Posterior cingulate gyrus (tissue), 11 donors: Measurements from ENCODE around the gene STOML1.

ENCODE experiments used
- DNase-seq, 10 donors: peaks; one replicate each; pipeline versions ENCODE4 v3.0.0 to v3.0.0-alpha.2; 2020 to 2021; ENCODE audit warnings: mixed read lengths in 3 of 10
- intact Hi-C: fragments of 100-400 bp; cut with DNase I; formaldehyde crosslinking; loops from one replicate; pipeline ENCODE4 v1.15.1; 2023

STOML1 gene

DNA sequence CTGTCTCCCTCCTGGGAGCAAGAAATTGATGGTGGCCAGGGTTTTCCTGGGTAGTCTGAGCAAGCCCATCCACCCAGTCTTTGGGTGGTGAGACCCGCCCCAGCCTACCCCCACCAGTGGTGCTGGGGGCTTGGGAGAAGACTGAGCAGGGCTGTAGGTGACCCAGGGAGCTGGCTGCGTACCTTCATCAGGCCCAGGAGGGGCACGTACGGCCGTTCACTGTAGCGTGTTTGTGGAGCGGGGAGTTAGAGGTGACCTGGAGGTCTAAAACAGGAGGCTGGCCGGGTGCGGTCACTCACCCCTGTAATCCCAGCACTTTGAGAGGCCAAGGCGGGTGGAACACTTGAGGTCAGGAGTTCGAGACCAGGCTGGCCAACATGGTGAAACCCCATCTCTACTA is 54.4 kb downstream of the STOML1 start:
- peak in 3 of 10 donors; percentile 17 to 59 (median 36) for DNase-seq
- intact Hi-C loops: no loop called here

DNA sequence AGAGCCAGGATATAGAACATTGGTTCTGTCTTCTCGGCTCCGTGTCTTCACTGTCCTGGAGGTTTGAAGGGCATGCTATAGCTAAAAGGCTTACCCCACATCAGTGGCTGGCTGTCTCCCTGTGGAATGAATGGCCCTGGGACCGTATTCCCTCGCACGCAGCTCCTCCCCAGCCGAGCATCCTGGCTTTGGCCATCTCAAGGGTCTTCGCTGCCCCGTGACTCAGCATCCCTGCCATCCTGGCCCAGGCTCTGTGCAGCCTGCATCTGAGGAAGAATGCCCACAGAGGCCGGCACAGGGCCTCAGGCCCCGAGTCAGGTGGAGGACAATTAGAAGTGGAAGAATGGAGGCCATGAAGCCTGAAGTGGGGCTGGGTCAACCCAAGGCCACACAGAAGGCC is 54.8 kb downstream of the STOML1 start:
- intact Hi-C loops: no loop called here

DNA sequence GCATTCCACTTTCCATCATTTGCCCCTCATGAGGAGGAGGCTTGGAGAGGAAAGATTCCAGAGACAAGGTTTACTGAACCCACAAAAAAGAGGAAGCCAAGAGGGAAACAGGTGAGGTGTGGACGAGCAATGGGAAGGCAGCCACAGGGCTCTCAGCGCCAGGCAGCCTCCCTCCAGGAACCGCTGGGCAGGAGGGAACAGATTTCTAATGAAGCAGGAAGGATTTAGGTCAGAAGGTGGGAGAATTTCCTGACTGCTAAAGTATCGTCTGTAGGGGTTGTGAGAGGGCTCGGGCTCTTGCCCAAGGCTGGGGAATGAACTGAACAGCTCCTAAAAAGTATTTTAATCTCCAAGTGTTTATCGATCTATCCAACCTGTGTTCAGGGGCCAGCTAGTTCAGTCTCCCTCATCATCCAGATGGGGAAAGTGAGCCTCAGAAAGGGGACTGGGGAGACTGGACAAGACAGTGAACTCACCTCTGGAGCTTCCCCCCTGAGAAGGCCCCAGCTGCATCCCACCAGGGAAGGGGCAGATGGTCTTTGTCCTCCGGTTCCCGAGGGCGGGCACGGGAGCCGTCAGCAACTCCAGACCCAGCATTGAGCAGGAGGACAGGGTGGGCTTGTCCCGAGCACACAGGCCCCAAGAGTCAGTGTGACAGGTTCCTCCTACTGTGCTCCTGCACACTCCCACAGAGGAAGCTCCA is 55.4 kb downstream of the STOML1 start:
- intact Hi-C loops: no loop called here
- peak in 3 of 10 donors; percentile 6 to 57 (median 36) for DNase-seq

More for the DNA sequence above, 54.8 kb downstream of the STOML1 start:
- DNase-seq: peak in 3 of 10 donors; percentile 7 to 51 (median 29)

DNA sequence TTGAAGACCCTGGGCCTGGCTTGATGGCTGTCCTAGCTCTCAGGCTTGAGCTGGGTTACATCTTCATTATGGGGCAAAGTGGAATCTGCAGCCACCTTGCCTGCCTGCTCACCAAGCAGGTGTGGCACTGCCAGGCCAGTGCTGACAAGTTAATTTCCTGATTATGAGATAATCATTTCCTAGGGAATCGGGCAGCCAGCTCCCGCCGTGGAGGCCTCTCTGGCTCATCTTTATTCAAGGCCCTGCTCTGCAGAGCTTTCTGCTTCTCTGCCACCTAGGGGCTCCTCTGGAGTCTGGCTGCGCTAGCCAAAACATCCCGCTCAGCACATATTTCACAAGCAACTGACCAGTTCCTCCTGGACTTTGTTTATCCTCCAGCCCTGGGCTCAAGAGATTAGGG is 55.9 kb downstream of the STOML1 start:
- peak in 3 of 10 donors; percentile 52 to 73 (median 62) for DNase-seq
- intact Hi-C loops: no loop called here

DNA sequence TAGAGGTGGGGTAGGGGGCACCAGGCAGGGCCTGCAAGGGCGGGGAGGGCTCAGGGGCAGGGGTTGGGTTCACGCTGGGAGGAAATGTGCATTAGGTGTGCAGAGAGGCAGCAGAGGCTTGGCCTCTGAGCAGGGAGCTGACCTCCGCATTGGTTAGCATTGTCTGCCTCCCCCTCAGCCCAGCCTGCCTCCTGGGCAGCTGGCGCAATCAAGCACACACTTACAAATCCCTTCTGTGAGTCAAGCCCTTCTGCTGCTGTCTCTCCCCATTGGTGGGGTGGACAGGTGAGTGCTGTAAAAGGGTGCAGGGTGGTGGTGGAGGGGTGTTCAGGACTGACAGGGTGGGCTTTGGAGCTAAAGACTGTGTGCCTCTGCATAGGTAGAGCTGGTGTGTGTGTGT is 56.5 kb downstream of the STOML1 start:
- peak in 3 of 10 donors; percentile 15 to 45 (median 39) for DNase-seq
- intact Hi-C loops: no loop called here

DNA sequence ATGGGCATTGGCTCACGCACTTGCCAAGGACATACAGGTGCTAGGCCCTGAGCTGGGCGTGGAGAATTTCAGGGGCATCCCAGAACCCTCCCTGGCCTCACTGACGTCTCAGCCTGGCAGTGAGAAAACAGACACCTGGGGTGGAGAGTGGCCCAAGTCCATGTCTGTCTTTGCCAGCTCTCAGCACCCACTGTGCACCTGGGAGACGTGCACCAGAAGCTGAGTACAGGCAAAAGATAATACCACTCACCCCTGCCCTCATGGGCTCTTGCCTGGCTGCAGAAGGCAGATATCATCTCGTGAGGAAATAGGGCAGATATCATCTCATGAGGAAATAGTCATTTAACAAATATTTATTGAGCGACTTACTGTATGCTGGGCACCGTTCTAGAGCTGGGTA is 57.8 kb downstream of the STOML1 start:
- intact Hi-C loops: no loop called here
- DNase-seq: peak in 2 of 10 donors; percentile 4 to 34

DNA sequence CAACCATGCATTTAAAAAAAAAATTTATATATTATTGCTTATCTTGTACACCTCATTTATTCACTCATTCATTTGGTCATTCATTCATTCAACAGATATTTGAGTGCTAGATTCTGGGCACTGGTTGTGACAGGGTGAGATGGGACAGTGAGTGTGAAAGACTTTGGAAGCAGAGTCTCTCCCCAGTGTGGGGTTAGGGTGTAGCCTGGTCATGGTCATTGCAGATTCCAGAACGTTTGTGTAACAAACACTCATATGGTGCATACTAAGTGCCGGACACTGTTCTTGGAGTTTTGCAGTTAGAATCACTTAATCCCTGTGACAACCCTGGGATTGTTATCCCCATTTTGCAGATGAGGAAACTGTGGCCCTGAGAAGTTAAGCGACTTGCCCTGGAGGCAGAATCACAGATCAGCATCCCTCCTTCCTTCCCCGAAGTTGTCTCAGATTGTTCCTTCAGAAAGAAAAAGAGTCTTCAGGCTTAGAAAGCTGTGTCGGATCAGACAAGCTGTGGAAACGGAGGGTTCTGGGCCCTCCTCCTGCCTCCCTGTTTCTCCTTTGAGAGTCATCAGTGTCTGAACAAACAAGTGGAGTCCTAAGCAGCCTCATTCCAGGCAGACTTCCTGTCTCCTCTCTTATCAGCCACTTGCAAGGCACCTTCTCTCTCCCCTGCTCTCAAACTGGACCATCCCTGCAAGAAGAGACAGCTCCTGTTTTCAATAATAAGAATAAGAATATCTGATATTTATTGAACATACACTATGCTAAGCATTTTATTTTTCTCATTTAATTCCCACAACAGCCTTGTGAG is 59.5 kb downstream of the STOML1 start:
- peak in 2 of 10 donors; percentile 29 to 30 for DNase-seq
- intact Hi-C loops: no loop called here

DNA sequence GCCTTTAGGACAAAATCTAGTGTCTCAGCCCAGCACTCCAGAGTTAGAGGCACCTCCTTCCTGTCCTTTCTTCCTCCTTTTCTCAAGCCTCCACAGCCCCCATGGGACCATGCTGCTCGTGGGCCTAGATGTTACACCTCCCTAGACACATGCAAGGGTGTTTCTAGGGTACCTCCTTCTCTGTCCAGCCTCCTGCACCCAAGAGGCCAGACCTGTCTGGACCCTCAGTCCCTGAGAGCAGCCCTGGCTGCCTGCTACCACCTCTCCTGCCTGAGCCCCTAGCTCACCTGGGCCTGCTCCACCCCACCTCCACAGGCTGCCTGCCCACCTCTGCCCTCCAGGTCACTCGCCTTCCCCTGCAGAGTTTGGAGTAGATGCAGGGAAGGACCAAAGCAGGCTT is 60.7 kb downstream of the STOML1 start:
- intact Hi-C loops: no loop called here
- peak in 1 of 10 donors; percentile 64 for DNase-seq

DNA sequence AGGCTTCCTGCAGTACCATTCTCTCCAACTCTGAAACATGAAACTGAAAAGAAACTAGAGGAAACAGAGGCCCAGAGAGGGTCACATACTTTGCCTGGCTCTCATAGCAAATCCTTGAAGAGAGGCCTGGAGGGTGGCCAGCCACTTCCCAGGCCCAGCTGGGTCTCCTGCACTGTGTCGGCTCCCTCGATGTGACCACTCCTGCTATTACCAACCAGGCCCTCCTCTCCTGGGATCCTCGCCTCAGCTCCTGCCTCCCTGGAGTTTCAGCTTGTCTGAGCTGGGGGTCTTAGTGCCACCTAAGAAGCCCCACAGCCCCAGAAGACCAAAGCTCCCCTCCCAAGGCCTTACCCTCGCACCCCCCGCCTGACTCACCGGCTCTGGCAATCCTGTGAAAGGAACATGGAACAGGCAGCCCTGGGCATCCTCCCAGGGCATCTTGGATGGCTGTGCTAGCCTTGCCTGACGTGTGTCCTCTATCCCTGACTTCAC is 61.3 kb downstream of the STOML1 start:
- peak in 1 of 10 donors; percentile 54 for DNase-seq
- intact Hi-C loops: no loop called here

DNA sequence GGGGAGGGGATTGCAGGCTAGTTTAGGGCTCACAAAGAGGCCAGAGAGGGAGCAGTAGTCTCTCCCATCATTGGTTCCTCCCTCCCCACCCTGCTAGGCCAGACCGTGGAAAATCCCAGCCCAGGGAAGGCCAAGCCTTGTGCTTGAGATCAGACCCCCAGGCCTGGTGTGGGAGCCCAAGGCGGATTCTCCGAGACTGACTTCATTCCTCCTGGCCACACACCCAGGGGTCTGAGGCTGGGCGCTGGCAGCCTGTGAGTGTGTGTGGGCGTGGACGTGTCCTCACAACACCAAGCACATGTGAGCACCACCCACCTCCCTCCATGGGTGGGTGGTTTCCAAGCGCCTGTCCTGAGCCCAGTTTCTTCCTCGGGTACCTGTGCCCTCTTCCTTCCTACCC is 61.7 kb downstream of the STOML1 start:
- peak in 1 of 10 donors; percentile 59 for DNase-seq
- intact Hi-C loops: no loop called here

DNA sequence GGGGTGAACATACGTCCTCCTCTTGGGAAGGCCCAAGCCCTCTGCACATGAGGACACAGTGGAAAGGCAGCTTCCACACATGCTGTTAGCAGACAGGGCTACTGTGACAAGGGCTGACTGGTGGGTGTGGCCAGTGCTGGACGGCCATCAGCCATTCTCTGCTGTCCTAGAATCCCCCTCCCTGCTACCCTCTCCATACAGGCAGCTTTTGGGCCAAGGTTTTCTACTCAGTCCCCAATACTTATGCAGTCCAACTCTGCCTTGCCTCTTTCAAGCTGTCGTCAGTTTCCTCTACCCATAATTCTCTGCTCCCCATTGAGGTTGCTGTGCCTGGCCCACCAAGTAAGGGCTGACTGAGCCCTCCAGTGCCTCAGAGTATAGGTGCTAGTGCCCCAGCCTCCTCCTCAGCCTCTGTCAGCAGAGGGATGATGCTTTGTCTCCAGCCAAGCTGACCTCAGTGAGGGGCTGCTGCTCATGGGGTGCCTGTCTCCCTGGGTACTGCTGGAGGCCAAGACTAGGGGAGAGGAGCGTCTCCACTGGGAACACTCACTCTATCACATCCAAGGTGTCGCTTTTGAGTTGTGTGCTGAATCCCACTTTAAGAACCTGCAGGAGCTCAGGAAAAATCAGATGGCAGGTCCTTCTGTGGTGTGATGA is 63.0 kb downstream of the STOML1 start:
- intact Hi-C loops: no loop called here
- peak in 1 of 10 donors; percentile 44 for DNase-seq
